Measurements from ENCODE around the gene AIG1. TPM values are rescaled to one million over a fixed set of nuclear protein-coding genes. Genes with fewer than 3 reads are reported as not detected.

The AIG1 gene
- total RNA-seq, 1 experiment from 2014 or later: 51.1 TPM

GRCh38 chr6:143357561-143358255 is 297.0 kb downstream of the AIG1 start:
- Histone ChIP-seq H3K27ac (ENCODE audit: low read depth, low read length) (no peak overlapping the region), H3K9ac (ENCODE audit: low read length) (no peak overlapping the region), H3K9me3 (ENCODE audit: control insufficient read depth in 1 of 2, insufficient read depth in 1 of 2, low read depth in 1 of 2, low read length in 2 of 2) (no peaks in the 10 kb centered on the region), H3K36me3 (ENCODE audit: control insufficient read depth in 1 of 2, insufficient read depth in 2 of 2, low read length in 2 of 2) (no peaks in the 10 kb centered on the region), H4K20me1 (ENCODE audit: insufficient read depth) (no peaks in the 10 kb centered on the region), H2AFZ (ENCODE audit: low read depth, low read length, poor library complexity, severe bottlenecking) (no peak overlapping the region), H3K79me2 (ENCODE audit: insufficient read depth, low read length) (no peaks in the 10 kb centered on the region), H3K4me1 (ENCODE audit: control insufficient read depth in 1 of 2, insufficient read depth in 2 of 2, low read length in 2 of 2) (no peaks in the 10 kb centered on the region), H3K27me3 (ENCODE audit: insufficient read depth, low read length) (no peaks in the 10 kb centered on the region), H3K4me3 (replicated peaks in 1 of 2; ENCODE audit: low read depth in 1 of 2, low read length in 2 of 2) (no peak overlapping the region), H3K9me2 (ENCODE audit: insufficient read depth) (no peaks in the 10 kb centered on the region), H3K4me2 (ENCODE audit: low read length) (no peak overlapping the region)
- no peak for DNase-seq (ENCODE audit: low read depth, low spot score)
- no peak for ATAC-seq
- ChIA-PET CTCF (no interaction called here), RAD21 (ENCODE audit: low non-redundant PET in 1 of 2, low total read pairs in 2 of 2, uncharacterized antibody in 2 of 2, unreplicated experiment in 2 of 2) (no interaction called here), POLR2A (no interaction called here)
- intact Hi-C loops (cut with micrococcal nuclease): no loop called here
- BruUV-seq (replicated peaks): no TSS peak
- no peak for TF ChIP-seq EGR1 (IDR thresholded peaks at IDR 0.05; ENCODE audit: low read depth)
- TF ChIP-seq EZH2phosphoT487 (IDR thresholded peaks at IDR 0.05; ENCODE audit: borderline replicate concordance): no peak
- no peak for TF ChIP-seq ZFX (IDR thresholded peaks at IDR 0.05)
- TF ChIP-seq SRF (IDR thresholded peaks at IDR 0.05; ENCODE audit: low read depth): no peak
- TF ChIP-seq JUND (IDR thresholded peaks at IDR 0.05): no peak
- no peak for TF ChIP-seq ZBTB33 (IDR thresholded peaks at IDR 0.05; ENCODE audit: extremely low read depth, insufficient replicate concordance, low read length)

GRCh38 chr6:143361536-143362191 is 301.0 kb downstream of the AIG1 start:
- Histone ChIP-seq H3K4me3 (replicated peaks in 1 of 2; ENCODE audit: low read depth in 1 of 2, low read length in 2 of 2) (no peak overlapping the region), H3K27me3 (ENCODE audit: insufficient read depth, low read length) (no peaks in the 10 kb centered on the region), H3K4me2 (ENCODE audit: low read length) (no peak overlapping the region), H3K9me3 (ENCODE audit: control insufficient read depth in 1 of 2, insufficient read depth in 1 of 2, low read depth in 1 of 2, low read length in 2 of 2) (no peaks in the 10 kb centered on the region), H3K36me3 (ENCODE audit: control insufficient read depth in 1 of 2, insufficient read depth in 2 of 2, low read length in 2 of 2) (no peaks in the 10 kb centered on the region), H4K20me1 (ENCODE audit: insufficient read depth) (no peaks in the 10 kb centered on the region), H2AFZ (ENCODE audit: low read depth, low read length, poor library complexity, severe bottlenecking) (no peak overlapping the region), H3K9ac (ENCODE audit: low read length) (no peak overlapping the region), H3K9me2 (ENCODE audit: insufficient read depth) (no peaks in the 10 kb centered on the region), H3K27ac (ENCODE audit: low read depth, low read length) (no peak overlapping the region), H3K79me2 (ENCODE audit: insufficient read depth, low read length) (no peaks in the 10 kb centered on the region), H3K4me1 (ENCODE audit: control insufficient read depth in 1 of 2, insufficient read depth in 2 of 2, low read length in 2 of 2) (no peaks in the 10 kb centered on the region)
- BruUV-seq (replicated peaks): no TSS peak
- ChIA-PET RAD21 (ENCODE audit: low non-redundant PET in 1 of 2, low total read pairs in 2 of 2, uncharacterized antibody in 2 of 2, unreplicated experiment in 2 of 2) (no interaction called here), CTCF (no interaction called here), POLR2A (no interaction called here)
- ATAC-seq (no peak), DNase-seq (ENCODE audit: low read depth, low spot score) (no peak)
- intact Hi-C loops (cut with micrococcal nuclease): no loop called here
- no peak for TF ChIP-seq ATF3 (IDR thresholded peaks at IDR 0.05)
- TF ChIP-seq REST (IDR thresholded peaks at IDR 0.05; ENCODE audit: low read depth): no peak
- TF ChIP-seq YY1 (IDR thresholded peaks at IDR 0.05; ENCODE audit: extremely low read depth, insufficient replicate concordance, low read depth, low read length): no peak
- no peak for TF ChIP-seq EZH2 (IDR thresholded peaks at IDR 0.05)
- no peak for TF ChIP-seq POLR2A (IDR thresholded peaks at IDR 0.05; ENCODE audit: borderline replicate concordance, extremely low read depth, insufficient read depth, insufficient read length)
- no peak for TF ChIP-seq SIN3A (IDR thresholded peaks at IDR 0.05; ENCODE audit: low read depth)
- TF ChIP-seq FOSL1 (IDR thresholded peaks at IDR 0.05; ENCODE audit: low read depth): no peak
